Activated gamma-delta T cell treated with Interleukin-2 at 50 U/mL for 16 hours (primary cell): ENCODE measurements around the gene RTN1.
"Not testable (repeated sequence)": the region's sequence is repeated elsewhere in the genome, so short reads cannot be mapped to it uniquely, and the experiment has no call there.

ENCODE experiments used
- DNase-seq: peaks from one replicate; pipeline ENCODE4 v3.0.0-alpha.2; 2020

Gene RTN1

GRCh38 chr14:59698793-59699192, 171.8 kb downstream of the RTN1 start:
- no peak for DNase-seq

- no peak for DNase-seq
Observed at GRCh38 chr14:59695198-59695597, 175.4 kb downstream of the RTN1 start.

GRCh38 chr14:59691266-59691665, 179.3 kb downstream of the RTN1 start:
- DNase-seq: no peak

- DNase-seq: no peak
Observed at GRCh38 chr14:59690426-59690825, 180.2 kb downstream of the RTN1 start.

GRCh38 chr14:59688224-59689170, 182.1 kb downstream of the RTN1 start:
- DNase-seq: no peak

- DNase-seq: no peak
Observed at GRCh38 chr14:59687663-59688062, 182.9 kb downstream of the RTN1 start.

GRCh38 chr14:59679872-59680271, 190.7 kb downstream of the RTN1 start:
- no peak for DNase-seq

- no peak for DNase-seq
Observed at GRCh38 chr14:59678352-59678751, 192.2 kb downstream of the RTN1 start.

- no peak for DNase-seq
Observed at GRCh38 chr14:59677771-59678231, 192.8 kb downstream of the RTN1 start.

- DNase-seq: no peak
Observed at GRCh38 chr14:59675394-59675793, 195.2 kb downstream of the RTN1 start.

GRCh38 chr14:59664741-59665140, 205.8 kb downstream of the RTN1 start:
- no peak for DNase-seq

- no peak for DNase-seq
Observed at GRCh38 chr14:59657769-59658168, 212.8 kb downstream of the RTN1 start.

- no peak for DNase-seq
Observed at GRCh38 chr14:59656473-59656872, 214.1 kb downstream of the RTN1 start.

- not testable (repeated sequence) for DNase-seq
Observed at GRCh38 chr14:59654131-59654530, 216.4 kb downstream of the RTN1 start.

GRCh38 chr14:59646832-59647231, 223.7 kb downstream of the RTN1 start:
- not testable (repeated sequence) for DNase-seq

GRCh38 chr14:59638885-59639284, 231.7 kb downstream of the RTN1 start:
- DNase-seq: no peak

- DNase-seq: no peak
Observed at GRCh38 chr14:59634617-59635016, 236.0 kb downstream of the RTN1 start.

GRCh38 chr14:59633486-59633885, 237.1 kb downstream of the RTN1 start:
- no peak for DNase-seq

- DNase-seq: no peak
Observed at GRCh38 chr14:59632381-59632780, 238.2 kb downstream of the RTN1 start.

- DNase-seq: no peak
Observed at GRCh38 chr14:59631237-59631636, 239.3 kb downstream of the RTN1 start.

GRCh38 chr14:59630288-59630963, 240.2 kb downstream of the RTN1 start:
- DNase-seq: no peak

GRCh38 chr14:59629444-59630287, 240.9 kb downstream of the RTN1 start:
- no peak for DNase-seq

- no peak for DNase-seq
Observed at GRCh38 chr14:59627011-59627520, 243.5 kb downstream of the RTN1 start.
